IPS-15b (cell line): ENCODE results near the gene PBX3.

ENCODE experiments used
- H3K27me3 ChIP-seq: one replicate; pipeline ENCODE4 v1.6.1; 2013; ENCODE audit warnings: low read length; ENCODE audit not compliant: control insufficient read depth, insufficient read depth
- H3K36me3 ChIP-seq: one replicate; pipeline ENCODE4 v1.6.1; 2013; ENCODE audit warnings: low read length; ENCODE audit not compliant: control insufficient read depth, insufficient read depth
- H3K4me1 ChIP-seq: one replicate; pipeline ENCODE4 v1.6.1; 2013; ENCODE audit warnings: mild to moderate bottlenecking, low read length; ENCODE audit not compliant: control insufficient read depth, insufficient read depth
- H3K4me3 ChIP-seq: one replicate; pipeline ENCODE4 v1.5.1; 2013; ENCODE audit warnings: low read depth, low read length
- H3K9ac ChIP-seq: one replicate; pipeline ENCODE4 v1.6.1; 2013; ENCODE audit warnings: low read depth, mild to moderate bottlenecking, low read length
- H3K9me3 ChIP-seq: one replicate; pipeline ENCODE4 v1.6.1; 2013; ENCODE audit warnings: mild to moderate bottlenecking, low read length; ENCODE audit not compliant: control insufficient read depth, insufficient read depth

PBX3 gene

GRCh38 chr9:125988479-125989050 lies 241.4 kb downstream of the PBX3 start:
- Histone ChIP-seq H3K36me3 (no peaks in the 10 kb centered on the region), H3K9me3 (no peaks in the 10 kb centered on the region), H3K4me1 (no peaks in the 10 kb centered on the region), H3K9ac (no peak overlapping the region), H3K4me3 (no peak overlapping the region), H3K27me3 (no peaks in the 10 kb centered on the region)

DNA sequence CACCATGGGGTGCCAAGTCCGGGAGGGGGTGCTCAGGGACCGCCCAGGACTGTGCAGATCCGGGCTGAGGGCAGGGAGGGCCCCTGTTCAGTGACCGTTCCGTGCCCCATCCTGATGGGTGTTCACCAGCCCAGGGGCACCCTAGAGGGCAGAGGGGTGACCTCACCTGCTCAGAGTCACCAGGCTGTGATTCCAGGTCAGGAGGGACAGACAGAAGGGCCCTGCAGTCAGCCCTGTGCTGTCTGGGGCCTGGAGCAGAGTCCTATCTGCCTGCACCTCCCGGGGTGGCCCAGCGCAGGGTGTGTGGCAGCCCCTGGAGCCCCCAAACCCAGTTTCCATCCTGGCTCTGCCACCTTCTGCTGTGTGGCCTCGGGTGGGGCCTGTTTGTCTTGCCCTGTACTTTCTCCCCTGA lies 241.9 kb downstream of the PBX3 start:
- Histone ChIP-seq H3K4me3 (no peak overlapping the region), H3K27me3 (no peaks in the 10 kb centered on the region), H3K4me1 (no peaks in the 10 kb centered on the region), H3K9ac (no peak overlapping the region), H3K36me3 (no peaks in the 10 kb centered on the region), H3K9me3 (no peaks in the 10 kb centered on the region)

DNA sequence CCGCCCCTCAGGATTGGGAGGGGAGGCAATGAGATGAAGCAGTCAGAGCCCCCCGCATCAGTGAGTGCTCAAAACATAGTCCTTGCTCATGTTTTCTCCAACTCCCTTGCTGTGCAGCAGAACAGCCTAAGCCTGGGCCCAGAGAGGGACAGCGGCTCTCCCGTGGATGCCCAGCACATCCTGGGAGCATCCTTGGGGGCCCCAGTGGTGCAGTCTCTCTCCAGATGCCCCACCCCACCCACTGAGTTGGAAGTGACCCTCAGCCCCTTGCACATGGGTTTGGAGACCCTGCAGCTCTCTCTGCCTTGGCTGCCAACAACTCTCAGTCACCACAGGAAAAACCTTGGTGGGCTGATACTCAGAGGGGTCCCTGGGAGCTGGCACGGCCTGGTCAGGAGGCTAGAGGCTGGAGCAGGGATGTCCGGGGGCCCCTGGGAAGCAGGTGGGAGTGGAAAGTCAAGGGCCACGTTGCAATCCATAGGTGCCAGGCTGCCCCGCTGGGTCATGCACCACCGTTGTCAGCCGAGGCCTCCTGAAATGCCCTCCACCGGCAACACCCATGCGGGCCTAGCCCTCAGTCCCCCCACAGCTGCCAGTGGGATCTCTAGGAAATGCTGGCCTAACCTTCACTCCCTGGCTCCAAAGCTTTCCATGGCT lies 242.5 kb downstream of the PBX3 start:
- H3K27me3 ChIP-seq, result no peaks in the 10 kb centered on the region
- H3K4me3 ChIP-seq, result no peak overlapping the region
- H3K36me3 ChIP-seq, result no peaks in the 10 kb centered on the region
- no peaks in the 10 kb centered on the region for H3K9me3 ChIP-seq
- H3K9ac ChIP-seq, result no peak overlapping the region
- no peaks in the 10 kb centered on the region for H3K4me1 ChIP-seq

- no peaks in the 10 kb centered on the region for H3K9me3 ChIP-seq
- H3K27me3 ChIP-seq, result no peaks in the 10 kb centered on the region
- H3K4me3 ChIP-seq, result no peak overlapping the region
- H3K36me3 ChIP-seq, result no peaks in the 10 kb centered on the region
- H3K4me1 ChIP-seq, result no peaks in the 10 kb centered on the region
- no peak overlapping the region for H3K9ac ChIP-seq
Observed at GRCh38 chr9:125990186-125990792, 243.1 kb downstream of the PBX3 start.

GRCh38 chr9:125990793-125991220 lies 243.6 kb downstream of the PBX3 start:
- Histone ChIP-seq H3K9me3 (no peaks in the 10 kb centered on the region), H3K4me3 (no peak overlapping the region), H3K27me3 (no peaks in the 10 kb centered on the region), H3K36me3 (no peaks in the 10 kb centered on the region), H3K9ac (no peak overlapping the region), H3K4me1 (no peaks in the 10 kb centered on the region)

- no peak overlapping the region for H3K4me3 ChIP-seq
- H3K27me3 ChIP-seq, result no peaks in the 10 kb centered on the region
- no peaks in the 10 kb centered on the region for H3K36me3 ChIP-seq
- no peaks in the 10 kb centered on the region for H3K9me3 ChIP-seq
- no peak overlapping the region for H3K9ac ChIP-seq
- no peaks in the 10 kb centered on the region for H3K4me1 ChIP-seq
Observed at GRCh38 chr9:125991886-125992529, 244.8 kb downstream of the PBX3 start.

DNA sequence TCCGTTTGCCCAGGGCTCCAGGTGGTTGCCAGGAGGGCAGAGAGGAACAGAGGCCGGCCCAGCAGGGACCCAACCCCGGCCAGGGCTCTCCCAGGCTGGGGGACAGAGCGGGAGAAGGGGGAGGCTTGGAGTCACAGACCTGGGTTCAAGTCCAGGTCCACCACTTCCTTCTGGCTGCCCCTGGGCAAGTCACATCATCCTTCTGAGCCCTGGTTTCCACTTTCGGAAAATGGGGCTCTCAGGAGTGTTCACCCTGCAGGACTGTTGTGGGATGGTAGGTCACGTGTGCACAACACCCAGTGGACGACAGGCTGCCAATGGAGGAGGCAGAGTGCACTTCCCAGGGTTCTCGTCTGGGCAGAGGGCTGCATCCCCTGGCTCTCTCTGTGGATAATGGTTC lies 245.4 kb downstream of the PBX3 start:
- Histone ChIP-seq H3K4me3 (no peak overlapping the region), H3K27me3 (no peaks in the 10 kb centered on the region), H3K9me3 (no peaks in the 10 kb centered on the region), H3K4me1 (no peaks in the 10 kb centered on the region), H3K9ac (no peak overlapping the region), H3K36me3 (no peaks in the 10 kb centered on the region)

GRCh38 chr9:125993466-125993865 lies 246.3 kb downstream of the PBX3 start:
- no peak overlapping the region for H3K4me3 ChIP-seq
- H3K9me3 ChIP-seq, result no peaks in the 10 kb centered on the region
- H3K36me3 ChIP-seq, result no peaks in the 10 kb centered on the region
- H3K9ac ChIP-seq, result no peak overlapping the region
- H3K4me1 ChIP-seq, result no peaks in the 10 kb centered on the region
- no peaks in the 10 kb centered on the region for H3K27me3 ChIP-seq

DNA sequence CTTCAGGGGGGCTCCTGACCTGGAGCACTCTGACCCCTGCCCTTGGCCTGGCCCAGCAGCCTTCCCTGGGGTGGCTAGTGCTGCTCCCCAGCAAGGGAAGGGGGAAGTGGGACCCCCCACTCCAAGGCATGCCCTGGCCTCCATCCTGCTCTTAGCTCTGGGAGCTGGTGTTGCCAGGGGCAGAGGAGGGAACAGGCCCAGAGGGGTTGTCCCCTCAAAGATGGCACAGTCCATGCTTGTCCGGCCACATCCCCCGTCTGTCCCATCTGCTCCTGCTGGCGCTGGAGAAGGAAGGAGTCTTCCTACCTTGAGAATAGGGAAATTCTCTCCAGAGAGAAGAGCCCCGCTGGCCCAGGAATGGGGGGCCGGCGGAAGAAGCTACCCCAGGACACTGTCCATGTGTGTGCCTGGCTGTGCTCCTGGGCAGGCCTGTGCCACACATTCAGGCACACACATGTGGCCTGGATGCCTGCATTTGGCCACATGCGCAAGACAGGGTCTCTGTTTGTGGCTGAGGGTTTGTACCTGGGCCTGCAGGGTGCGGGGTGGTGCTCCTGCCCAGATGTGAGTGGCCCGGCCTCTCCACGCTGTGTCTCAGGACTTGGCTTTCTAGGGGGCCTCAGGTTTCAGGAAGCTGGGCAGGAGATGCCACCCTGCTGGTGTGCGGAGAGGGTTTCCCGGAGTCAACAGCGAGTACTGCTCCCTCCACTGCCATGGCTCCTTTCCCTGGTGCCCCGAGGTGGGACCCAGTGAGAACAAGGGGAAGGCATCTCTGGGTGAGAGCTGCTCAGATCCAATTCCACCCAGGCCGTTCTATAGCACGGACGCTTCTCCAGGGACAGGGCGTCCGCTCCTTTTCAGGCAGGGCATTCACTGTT lies 247.1 kb downstream of the PBX3 start:
- H3K27me3 ChIP-seq, result no peaks in the 10 kb centered on the region
- no peaks in the 10 kb centered on the region for H3K4me1 ChIP-seq
- H3K36me3 ChIP-seq, result no peaks in the 10 kb centered on the region
- H3K9ac ChIP-seq, result no peak overlapping the region
- H3K4me3 ChIP-seq, result no peak overlapping the region
- no peaks in the 10 kb centered on the region for H3K9me3 ChIP-seq

DNA sequence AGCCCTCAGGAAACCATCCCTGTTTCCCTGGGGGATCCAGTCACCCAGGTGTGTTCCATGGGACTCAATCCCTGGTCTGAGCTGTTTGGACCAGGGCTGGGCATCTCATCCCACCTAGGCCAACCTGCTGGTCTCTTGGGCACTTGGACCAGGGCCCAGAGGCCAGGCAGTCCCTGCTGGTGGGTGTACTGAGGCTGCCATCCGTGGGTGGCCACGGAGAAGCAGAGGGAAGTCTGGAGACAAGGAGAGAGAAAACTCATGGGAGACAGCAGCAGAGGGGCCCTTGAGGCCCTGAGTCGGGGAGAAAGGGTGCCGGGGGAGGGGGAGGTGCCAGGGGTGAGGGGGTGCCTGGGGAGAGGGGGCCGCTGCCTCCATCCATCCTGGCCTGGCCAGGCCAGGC lies 247.8 kb downstream of the PBX3 start:
- H3K9me3 ChIP-seq, result no peaks in the 10 kb centered on the region
- no peak overlapping the region for H3K4me3 ChIP-seq
- H3K4me1 ChIP-seq, result no peaks in the 10 kb centered on the region
- no peaks in the 10 kb centered on the region for H3K27me3 ChIP-seq
- H3K36me3 ChIP-seq, result no peaks in the 10 kb centered on the region
- H3K9ac ChIP-seq, result no peak overlapping the region

GRCh38 chr9:125995706-125996105 lies 248.5 kb downstream of the PBX3 start:
- Histone ChIP-seq H3K9me3 (no peaks in the 10 kb centered on the region), H3K4me1 (no peaks in the 10 kb centered on the region), H3K36me3 (no peaks in the 10 kb centered on the region), H3K9ac (no peak overlapping the region), H3K27me3 (no peaks in the 10 kb centered on the region), H3K4me3 (no peak overlapping the region)
